ENCODE measurements around the gene UBE2Q1. TPM values are rescaled to one million over a fixed set of nuclear protein-coding genes. Genes with fewer than 3 reads are reported as not detected.

Gene UBE2Q1
- total RNA-seq, 1 donor from 2014 or later, result 21.8 TPM

DNA sequence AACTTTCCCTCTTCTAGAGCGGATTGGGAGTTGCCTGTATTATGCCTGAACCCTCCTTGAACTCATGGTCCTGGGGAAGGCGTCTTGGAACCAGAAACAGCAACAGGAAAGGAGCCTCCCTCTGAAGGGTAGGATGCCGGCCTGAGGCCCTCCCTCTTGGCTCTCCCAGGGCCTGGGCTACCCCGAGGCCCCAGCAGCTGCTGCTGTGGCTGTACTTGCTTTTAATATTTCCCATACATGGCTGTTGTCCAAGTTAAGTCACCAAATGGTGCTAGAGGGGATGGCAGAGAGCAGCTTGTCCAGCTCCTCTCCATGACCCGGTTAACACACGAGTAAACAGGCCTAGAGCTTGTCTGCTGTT lies 19.6 kb upstream of the UBE2Q1 start:
- H3K4me3 ChIP-seq (ENCODE audit: low read depth, low read length), result no peak overlapping the region
- no peak for DNase-seq (ENCODE audit: low read depth)
- TF ChIP-seq CTCF (conservative IDR thresholded peaks at IDR 0.05; ENCODE audit: low read depth, low read length), result no peak

DNA sequence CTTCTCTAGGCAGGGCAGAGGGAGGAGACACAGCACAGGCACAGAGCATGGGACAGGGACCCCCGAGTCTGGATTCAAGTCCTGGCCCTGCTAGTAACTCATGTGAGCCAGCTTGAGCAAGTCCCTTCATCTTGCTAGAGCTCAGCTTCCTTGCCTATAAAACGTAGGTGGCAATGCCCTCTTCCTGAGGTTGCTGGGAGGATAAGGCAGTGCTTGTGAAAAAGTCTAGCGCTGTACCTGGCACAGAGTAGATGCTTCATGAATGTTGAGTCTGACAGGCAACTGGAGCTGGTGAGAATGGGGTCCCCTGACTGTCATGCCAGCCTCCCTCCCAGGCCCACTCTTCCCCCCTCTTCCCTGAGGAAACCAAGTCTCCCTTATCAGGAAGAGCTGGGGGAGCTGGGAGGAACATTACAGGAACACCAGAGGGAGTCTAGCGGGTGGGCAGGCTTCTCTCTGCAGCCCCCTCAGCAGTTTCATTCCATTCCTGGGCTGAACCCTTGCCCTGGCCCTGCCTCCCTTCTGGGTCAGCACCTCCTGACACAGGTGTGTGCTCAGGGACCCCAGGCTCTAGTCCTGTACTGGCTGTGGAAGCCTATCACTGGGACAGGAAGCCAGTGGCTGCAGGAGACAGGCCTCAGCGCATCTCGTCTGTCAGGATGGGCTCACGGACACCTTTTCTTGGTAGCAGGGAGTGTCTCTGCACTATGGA lies 19.0 kb upstream of the UBE2Q1 start:
- H3K4me3 ChIP-seq (ENCODE audit: low read depth, low read length), result no peak overlapping the region
- no peak for DNase-seq (ENCODE audit: low read depth)
- no peak for TF ChIP-seq CTCF (conservative IDR thresholded peaks at IDR 0.05; ENCODE audit: low read depth, low read length)

DNA sequence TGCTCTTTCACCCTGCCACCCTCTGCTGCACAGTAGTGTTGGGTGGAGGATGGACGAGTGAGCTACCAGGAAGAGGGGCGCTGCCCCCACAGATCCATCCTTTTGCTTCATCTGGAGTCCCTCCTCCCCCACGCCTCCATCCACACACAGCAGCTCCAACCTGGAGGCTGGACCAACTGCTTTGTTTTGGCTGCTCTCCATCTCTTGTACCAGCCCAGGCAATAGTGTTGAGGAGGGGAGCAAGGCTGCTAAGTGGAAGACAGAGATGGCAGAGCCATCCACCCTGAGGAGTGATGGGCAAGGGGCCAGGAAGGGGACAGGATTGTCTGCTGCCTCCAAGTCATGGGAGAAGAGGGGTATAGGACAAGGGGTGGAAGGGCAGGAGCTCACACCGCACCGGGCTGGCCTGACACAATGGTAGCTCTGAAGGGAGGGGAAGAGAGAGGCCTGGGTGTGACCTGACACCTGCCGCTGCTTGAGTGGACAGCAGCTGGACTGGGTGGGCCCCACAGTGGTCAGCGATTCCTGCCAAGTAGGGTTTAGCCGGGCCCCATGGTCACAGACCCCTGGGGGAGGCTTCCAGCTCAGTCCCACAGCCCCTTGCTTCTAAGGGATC lies 17.6 kb upstream of the UBE2Q1 start:
- no peak overlapping the region for H3K4me3 ChIP-seq (ENCODE audit: low read depth, low read length)
- no peak for DNase-seq (ENCODE audit: low read depth)
- TF ChIP-seq CTCF (conservative IDR thresholded peaks at IDR 0.05; ENCODE audit: low read depth, low read length), result no peak

- no peak for DNase-seq (ENCODE audit: low read depth)
- TF ChIP-seq CTCF (conservative IDR thresholded peaks at IDR 0.05; ENCODE audit: low read depth, low read length), result no peak
- no peak overlapping the region for H3K4me3 ChIP-seq (ENCODE audit: low read depth, low read length)
Observed at GRCh38 chr1:154575147-154575927, 16.9 kb upstream of the UBE2Q1 start.

DNA sequence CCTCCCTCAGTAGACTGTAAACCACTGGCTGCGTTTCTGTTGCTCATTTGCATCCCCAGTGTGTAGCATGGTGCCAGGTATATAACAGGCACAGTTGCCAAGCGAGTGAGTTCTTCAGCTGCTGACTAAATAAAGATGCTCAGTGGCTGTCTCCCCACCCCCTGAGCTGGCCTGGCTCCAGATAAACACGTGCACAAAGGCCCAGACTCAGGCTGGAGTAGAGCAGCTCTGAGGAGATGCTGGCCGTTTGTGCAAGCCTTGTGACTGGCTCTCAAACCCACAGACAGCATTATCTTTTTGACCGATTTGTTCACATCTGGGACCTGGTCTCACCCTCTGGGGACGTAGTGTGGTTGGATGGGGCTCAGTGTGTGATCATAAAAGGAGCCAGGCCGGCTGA lies 16.3 kb upstream of the UBE2Q1 start:
- H3K4me3 ChIP-seq (ENCODE audit: low read depth, low read length), result no peak overlapping the region
- DNase-seq (ENCODE audit: low read depth), result no peak
- TF ChIP-seq CTCF (conservative IDR thresholded peaks at IDR 0.05; ENCODE audit: low read depth, low read length), result no peak

GRCh38 chr1:154573168-154573510 lies 14.7 kb upstream of the UBE2Q1 start:
- H3K4me3 ChIP-seq (ENCODE audit: low read depth, low read length), result no peak overlapping the region
- DNase-seq (ENCODE audit: low read depth), result no peak
- TF ChIP-seq CTCF (conservative IDR thresholded peaks at IDR 0.05; ENCODE audit: low read depth, low read length), result no peak

All from epithelial cell of proximal tubule (primary cell).